ENCODE measurements around the gene ACSF2. TPM values are rescaled to one million over a fixed set of nuclear protein-coding genes. Genes with fewer than 3 reads are reported as not detected.

The ACSF2 gene
- total RNA-seq, 1 experiment from 2014 or later, result 161 TPM

- no peak for DNase-seq
- H3K36me3 Mint-ChIP-seq (ENCODE audit: insufficient read depth, unreplicated experiment), result peaks cover 13% of the 10 kb centered on the region
- H3K27me3 Mint-ChIP-seq (ENCODE audit: insufficient read depth, unreplicated experiment), result no peaks in the 10 kb centered on the region
- H3K4me3 ChIP-seq (ENCODE audit: low read depth, low read length), result no peak overlapping the region
- TF ChIP-seq CTCF (IDR thresholded peaks at IDR 0.05; ENCODE audit: insufficient read depth in 1 of 2, low read depth in 1 of 2, low read length in 1 of 2, severe bottlenecking in 1 of 2, unreplicated experiment in 1 of 2), result no peak
- no TSS peak for BruUV-seq (replicated peaks)
- no peaks in the 10 kb centered on the region for H3K9me3 Mint-ChIP-seq (ENCODE audit: unreplicated experiment)
- no peaks in the 10 kb centered on the region for H3K27me3 ChIP-seq (replicated peaks; ENCODE audit: control insufficient read depth, insufficient read depth, low read length)
- POLR2A ChIA-PET, result interaction anchor here (0.6 kb wide), 1 partner anchor 91 kb away, joined by 3 read pairs; no protein-coding TSS in a partner anchor
- CTCF ChIA-PET, result no interaction called here
- no peaks in the 10 kb centered on the region for H3K9me3 ChIP-seq
- H3K4me1 ChIP-seq, result no peaks in the 10 kb centered on the region
- intact Hi-C loops (cut with micrococcal nuclease; ENCODE audit: unreplicated experiment), result no loop called here
- peaks cover 4% of the 10 kb centered on the region for H3K36me3 ChIP-seq (ENCODE audit: control insufficient read depth, insufficient read depth, low read length)
- no peak overlapping the region for H3K27ac Mint-ChIP-seq (ENCODE audit: unreplicated experiment)
- H3K4me3 Mint-ChIP-seq (ENCODE audit: unreplicated experiment), result no peak overlapping the region
- H3K4me1 Mint-ChIP-seq (ENCODE audit: low read depth, unreplicated experiment), result no peaks in the 10 kb centered on the region
These were observed 62.9 kb downstream of the ACSF2 start for GRCh38 chr17:50488880-50489279.

GRCh38 chr17:50491505-50491904 lies 65.5 kb downstream of the ACSF2 start:
- Histone ChIP-seq H3K27me3 (replicated peaks; ENCODE audit: control insufficient read depth, insufficient read depth, low read length) (no peaks in the 10 kb centered on the region), H3K36me3 (ENCODE audit: control insufficient read depth, insufficient read depth, low read length) (no peaks in the 10 kb centered on the region), H3K4me1 (no peaks in the 10 kb centered on the region), H3K9me3 (no peaks in the 10 kb centered on the region), H3K4me3 (ENCODE audit: low read depth, low read length) (no peak overlapping the region)
- Mint-ChIP-seq H3K4me1 (ENCODE audit: low read depth, unreplicated experiment) (no peaks in the 10 kb centered on the region), H3K4me3 (ENCODE audit: unreplicated experiment) (no peak overlapping the region), H3K27ac (ENCODE audit: unreplicated experiment) (no peak overlapping the region), H3K9me3 (ENCODE audit: unreplicated experiment) (no peaks in the 10 kb centered on the region), H3K36me3 (ENCODE audit: insufficient read depth, unreplicated experiment) (no peaks in the 10 kb centered on the region), H3K27me3 (ENCODE audit: insufficient read depth, unreplicated experiment) (no peaks in the 10 kb centered on the region)
- BruUV-seq (replicated peaks), result no TSS peak
- ChIA-PET POLR2A (no interaction called here), CTCF (interaction anchor here (0.9 to 2.1 kb wide), 2 partner anchors 9 to 10 kb away, joined by 3 to 7 read pairs; no protein-coding TSS in a partner anchor)
- no peak for TF ChIP-seq CTCF (IDR thresholded peaks at IDR 0.05; ENCODE audit: insufficient read depth in 1 of 2, low read depth in 1 of 2, low read length in 1 of 2, severe bottlenecking in 1 of 2, unreplicated experiment in 1 of 2)
- intact Hi-C loops (cut with micrococcal nuclease; ENCODE audit: unreplicated experiment), result no loop called here
- no peak for DNase-seq

- H3K9me3 Mint-ChIP-seq (ENCODE audit: unreplicated experiment), result no peaks in the 10 kb centered on the region
- H3K4me1 Mint-ChIP-seq (ENCODE audit: low read depth, unreplicated experiment), result no peaks in the 10 kb centered on the region
- POLR2A ChIA-PET, result no interaction called here
- no peak overlapping the region for H3K4me3 Mint-ChIP-seq (ENCODE audit: unreplicated experiment)
- no peaks in the 10 kb centered on the region for H3K9me3 ChIP-seq
- no TSS peak for BruUV-seq (replicated peaks)
- no peak overlapping the region for H3K4me3 ChIP-seq (ENCODE audit: low read depth, low read length)
- intact Hi-C loops (cut with micrococcal nuclease; ENCODE audit: unreplicated experiment), result no loop called here
- CTCF ChIA-PET, result interaction anchor here (2.1 kb wide), 1 partner anchor 9 kb away, joined by 7 read pairs; no protein-coding TSS in a partner anchor
- no peak overlapping the region for H3K27ac Mint-ChIP-seq (ENCODE audit: unreplicated experiment)
- H3K27me3 ChIP-seq (replicated peaks; ENCODE audit: control insufficient read depth, insufficient read depth, low read length), result no peaks in the 10 kb centered on the region
- no peaks in the 10 kb centered on the region for H3K4me1 ChIP-seq
- no peaks in the 10 kb centered on the region for H3K36me3 Mint-ChIP-seq (ENCODE audit: insufficient read depth, unreplicated experiment)
- no peaks in the 10 kb centered on the region for H3K36me3 ChIP-seq (ENCODE audit: control insufficient read depth, insufficient read depth, low read length)
- DNase-seq, result no peak
- TF ChIP-seq CTCF (IDR thresholded peaks at IDR 0.05; ENCODE audit: insufficient read depth in 1 of 2, low read depth in 1 of 2, low read length in 1 of 2, severe bottlenecking in 1 of 2, unreplicated experiment in 1 of 2), result no peak
- no peaks in the 10 kb centered on the region for H3K27me3 Mint-ChIP-seq (ENCODE audit: insufficient read depth, unreplicated experiment)
These were observed 66.2 kb downstream of the ACSF2 start for GRCh38 chr17:50492214-50492613.
